NCI-H345 (cell line): ENCODE data around the gene CECR2.

ENCODE experiments used
- DNase-seq: peaks from one replicate; lab custom pipeline; 2025; lab: John Stamatoyannopoulos, UW

CECR2 gene

DNA sequence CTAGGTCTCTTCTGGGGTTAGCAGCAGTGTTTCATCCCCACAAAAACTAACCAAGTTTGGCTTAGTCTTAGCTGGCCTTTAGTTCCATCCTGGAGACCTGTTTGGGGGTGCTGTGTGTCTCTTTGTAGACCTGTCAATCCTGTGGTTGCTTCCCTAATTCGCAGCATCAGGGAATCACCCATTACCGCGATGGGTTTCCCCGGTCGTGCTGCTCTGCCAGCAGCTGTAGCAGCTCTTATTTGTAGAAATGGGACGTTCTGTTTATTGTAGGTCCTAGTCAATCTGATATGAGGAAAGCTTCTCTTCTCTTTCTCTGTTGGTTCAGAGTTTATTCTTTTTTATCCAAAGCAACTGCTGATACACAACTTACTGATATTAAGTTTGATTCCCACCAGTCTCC, 91.6 kb downstream of the CECR2 start:
- DNase-seq: no peak

DNA sequence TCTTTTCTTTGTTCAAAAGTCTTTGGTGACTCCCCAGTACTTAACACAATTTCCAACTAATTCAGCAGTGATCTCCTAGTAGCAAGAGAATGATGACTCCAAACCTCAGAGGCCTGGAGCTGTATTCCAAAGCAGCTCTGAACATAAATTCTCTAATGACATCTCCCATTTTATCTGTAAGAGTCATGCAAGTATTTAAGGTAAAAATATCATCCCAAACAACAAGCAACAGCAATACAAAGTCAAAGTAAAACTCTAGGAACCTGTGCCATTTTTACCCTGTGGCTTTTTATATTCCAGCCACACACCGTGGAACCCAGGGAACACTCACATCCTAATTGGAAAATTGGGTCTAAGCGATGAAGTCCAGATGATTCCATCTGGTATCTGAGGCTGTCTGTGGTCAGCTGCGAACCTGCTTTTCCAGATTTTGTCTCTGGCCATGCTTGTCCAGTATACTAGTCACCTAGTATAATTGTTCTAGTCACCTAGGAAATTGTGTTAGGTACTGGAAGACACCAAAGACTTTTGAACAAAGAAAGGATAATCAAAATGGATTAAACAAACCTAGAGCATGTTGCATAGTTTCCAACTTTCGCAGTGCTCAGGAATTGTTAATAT, 101.7 kb downstream of the CECR2 start:
- no peak for DNase-seq

DNA sequence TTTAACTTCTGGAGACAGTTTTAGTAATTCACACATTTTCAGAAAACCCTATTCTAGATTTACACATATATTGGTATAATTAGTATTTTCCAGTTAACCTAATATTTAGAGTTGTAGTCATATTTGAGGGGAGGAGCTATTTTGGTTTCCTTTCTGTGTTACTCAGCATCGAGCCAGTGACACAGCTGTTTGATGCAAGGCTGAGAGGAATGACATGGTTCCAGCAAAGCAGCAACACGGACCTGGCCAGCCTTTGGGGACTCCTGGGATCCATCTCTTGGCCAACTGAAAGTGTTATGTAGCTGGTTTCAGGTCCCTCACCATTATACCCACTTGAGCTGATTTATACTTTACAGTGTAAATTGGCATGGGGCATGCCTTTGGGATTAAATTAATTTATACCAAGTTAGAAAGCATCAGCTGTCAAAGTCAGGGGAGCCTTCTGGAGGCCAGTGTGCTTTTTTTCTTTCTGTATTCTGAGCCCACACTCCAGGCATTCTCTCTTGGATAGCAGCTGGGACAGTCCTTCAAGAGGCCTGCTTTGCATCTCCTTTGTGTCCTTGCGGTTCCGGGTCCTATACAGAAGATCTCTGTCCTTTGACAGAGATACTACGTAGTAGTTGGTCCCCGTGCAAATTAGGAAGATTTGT, 102.8 kb downstream of the CECR2 start:
- no peak for DNase-seq

DNA sequence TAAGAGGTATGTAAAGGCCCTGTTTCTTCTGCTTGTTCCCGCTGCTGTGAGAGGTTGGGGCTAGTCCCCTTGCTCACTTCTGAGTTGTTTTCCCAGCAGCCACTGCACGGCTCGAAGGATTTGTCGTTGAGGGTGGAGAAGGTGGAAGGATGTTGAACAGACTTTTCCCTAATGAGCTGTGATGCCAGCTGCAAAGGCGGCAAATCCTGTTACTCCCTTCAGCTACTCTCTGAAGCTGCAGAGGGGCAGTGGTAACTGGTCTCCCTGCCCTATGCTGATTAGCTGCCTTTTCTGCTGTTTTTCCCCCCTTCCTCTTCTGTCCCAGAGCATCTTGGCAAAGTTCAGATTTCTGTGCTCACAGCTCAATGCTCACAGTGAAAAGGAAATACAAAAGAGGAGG, 103.7 kb downstream of the CECR2 start:
- no peak for DNase-seq

DNA sequence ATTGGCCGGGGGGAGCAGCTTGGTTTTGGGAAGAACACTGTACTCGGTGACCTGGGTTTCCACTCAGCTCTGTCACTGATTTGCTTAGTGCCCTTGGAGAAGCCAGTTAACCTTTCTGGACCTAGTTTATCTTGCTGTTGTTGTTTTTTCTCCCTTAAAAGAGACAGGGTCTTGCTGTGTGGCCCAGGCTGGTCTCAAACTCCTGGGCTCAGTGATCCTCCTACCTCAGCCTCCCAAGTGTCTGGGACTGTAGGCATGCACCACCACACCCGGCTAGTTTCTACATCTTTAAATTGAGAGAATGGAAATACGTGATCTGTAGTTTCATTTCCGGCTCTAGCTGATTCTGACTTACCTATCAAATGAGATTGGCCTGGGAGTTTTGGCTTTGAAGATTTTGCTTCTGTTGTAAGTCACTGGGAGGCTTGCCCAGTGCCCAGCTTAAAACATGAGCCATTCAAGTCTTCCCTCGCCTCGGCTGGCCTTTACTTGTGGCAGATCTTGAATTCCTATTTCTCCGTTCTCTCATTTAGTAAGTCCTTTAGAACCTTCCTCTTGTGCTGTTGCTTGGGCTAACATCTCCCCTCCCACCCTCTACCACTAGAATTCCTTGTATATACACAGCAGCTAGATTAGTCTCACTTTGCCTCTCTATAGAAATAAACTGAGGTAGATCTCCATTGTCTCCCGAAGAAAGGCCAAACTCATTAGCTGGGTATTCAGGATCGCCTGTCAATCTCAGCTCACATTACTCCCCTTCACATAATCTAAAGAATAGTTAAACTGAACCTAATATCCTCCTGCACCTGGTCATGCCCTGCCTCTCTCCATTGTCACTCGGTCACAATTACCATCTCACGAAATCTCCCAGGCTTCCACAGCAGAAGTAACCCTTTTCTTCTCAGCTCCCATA, 106.3 kb downstream of the CECR2 start:
- DNase-seq: peak; percentile 9

DNA sequence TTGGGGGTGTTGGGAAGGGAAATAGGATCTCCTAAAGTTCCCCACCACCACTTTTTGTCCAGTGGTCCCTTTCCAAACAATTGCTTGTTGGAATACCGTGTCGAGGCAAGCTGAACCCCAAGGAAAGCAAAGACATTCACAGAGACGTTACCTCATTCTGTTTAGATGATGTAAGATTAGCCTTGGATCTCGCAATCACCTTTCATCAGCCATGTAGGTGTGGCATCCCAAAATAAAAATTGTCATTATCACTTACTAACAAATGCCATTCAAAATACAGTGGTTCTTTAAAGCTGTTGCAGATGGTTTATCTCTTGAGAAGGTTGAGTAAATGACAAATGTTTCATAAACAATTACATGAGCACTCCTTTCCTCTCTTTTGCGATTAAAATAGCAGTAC, 107.6 kb downstream of the CECR2 start:
- DNase-seq: no peak

DNA sequence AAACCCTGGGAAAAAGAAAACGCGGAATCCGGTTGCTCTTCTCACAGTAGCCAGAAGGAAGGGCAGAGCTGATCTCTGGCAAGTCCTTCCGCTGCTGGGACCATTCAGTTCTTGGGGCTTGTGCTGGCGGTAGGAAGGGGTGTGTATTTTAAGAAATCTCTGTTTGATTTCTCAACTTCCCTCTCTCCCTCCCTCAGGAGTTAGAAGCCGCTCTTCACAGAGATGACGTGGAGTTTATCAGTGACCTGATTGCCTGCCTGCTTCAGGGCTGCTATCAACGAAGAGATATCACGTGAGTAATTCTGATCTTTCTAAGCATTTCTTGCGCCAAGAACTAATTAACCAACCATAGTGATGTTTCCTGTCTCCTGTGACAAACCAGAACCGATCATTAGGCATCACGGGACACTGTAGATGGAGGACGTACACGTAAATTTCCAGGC, 108.2 kb downstream of the CECR2 start:
- no peak for DNase-seq

DNA sequence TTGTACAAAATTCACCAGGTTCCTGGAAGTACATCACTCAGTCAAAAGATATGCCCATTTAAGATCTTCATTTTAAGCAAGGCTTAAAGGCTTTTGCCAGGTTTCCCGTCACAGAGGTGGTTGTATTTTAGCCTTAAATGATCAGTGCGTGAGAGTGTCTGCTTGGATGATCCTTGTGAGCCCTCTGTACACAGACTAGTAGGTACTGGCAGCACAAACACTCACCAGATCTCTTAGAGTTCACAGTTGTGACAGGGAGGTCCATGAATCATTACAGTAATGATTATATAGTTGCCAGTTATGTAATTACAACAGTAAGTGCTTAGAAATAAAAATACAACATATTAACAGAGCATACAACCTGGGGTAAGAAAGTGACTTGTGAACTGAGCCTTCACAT, 109.9 kb downstream of the CECR2 start:
- no peak for DNase-seq

DNA sequence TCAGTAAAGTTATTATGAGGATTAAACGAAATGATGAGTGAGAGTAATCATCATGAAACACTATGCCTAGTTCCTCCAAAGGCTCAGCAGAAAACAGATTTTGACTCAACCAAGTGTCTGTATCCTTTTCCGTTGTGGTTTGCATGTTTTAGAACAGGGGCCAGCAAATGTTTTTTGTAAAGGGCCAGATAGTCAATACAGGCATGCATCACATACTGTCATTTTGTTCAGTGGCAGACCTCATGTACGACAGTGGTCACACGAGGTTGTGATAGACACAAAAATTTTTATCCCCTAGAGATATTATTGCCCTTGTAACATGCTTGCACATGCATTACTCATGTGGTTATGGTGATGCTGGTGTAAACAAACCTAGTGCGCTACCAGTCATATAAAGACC, 112.2 kb downstream of the CECR2 start:
- DNase-seq: no peak

DNA sequence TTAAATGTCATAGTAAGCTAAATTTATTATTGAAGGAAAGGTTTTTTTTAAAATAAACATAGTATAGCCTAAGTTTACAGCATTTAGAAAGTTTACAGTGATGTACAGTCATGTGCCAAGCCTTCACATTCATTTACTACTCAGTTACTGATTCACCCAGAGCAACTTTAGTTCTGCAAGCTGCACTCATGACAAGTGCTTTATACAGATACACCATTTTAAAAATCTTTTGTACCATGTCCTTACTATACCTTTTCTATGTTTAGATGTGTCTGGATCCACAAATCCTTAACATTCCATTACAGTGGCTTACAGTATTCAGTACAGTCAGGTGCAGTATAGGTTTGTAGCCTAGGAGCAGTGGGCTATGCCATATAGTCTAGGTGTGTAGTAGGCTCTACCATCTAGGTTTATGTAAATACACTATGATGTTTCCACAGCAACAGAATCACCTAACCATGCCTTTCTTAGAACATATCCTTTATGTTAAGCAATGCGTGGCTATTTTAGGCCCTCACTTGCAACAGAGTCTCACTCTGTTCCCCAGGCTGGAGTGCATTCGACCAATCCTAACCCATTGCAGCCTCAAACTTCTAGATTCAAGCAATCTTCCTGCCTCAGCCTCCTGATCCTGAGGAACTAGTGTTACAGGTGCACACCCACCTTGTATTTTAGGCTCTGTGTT, 114.6 kb downstream of the CECR2 start:
- no peak for DNase-seq

DNA sequence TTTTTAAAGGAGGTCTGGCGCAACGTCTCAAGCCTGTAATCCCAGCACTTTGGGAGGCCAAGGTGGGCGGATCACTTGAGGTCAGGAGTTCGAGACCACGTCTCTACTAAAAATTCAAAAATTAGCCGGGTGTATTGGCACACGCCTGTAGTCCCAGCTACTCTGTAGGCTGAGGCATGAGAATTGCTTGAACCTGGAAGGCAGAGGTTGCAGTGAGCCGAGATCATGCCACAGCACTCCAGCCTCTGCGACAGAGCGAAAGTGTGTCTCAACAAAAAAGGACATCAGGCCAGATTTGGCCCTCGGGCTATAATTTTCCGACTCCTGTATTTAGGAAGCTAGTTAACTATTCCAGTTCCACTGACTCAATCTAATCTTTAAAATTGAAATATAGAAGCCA, 115.3 kb downstream of the CECR2 start:
- DNase-seq: no peak

DNA sequence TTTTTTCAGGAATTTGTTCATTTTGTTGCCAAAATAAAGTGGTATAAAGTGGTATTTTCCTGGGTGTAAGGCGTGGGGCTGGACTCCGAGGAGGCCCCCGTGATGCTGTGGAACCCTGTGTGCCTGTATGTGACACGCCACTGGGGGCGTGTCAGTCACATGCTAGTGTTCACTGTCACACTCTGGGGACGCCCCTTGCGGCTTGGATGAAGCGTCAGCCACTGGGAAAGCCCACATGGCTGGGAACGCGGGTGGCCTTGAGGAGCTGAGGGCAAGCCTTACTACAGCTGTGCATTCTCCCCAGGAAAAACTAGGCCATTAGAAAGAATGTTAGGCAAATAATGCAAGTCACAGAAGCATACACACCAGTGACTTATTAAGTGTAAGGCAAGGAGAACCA, 117.1 kb downstream of the CECR2 start:
- no peak for DNase-seq

DNA sequence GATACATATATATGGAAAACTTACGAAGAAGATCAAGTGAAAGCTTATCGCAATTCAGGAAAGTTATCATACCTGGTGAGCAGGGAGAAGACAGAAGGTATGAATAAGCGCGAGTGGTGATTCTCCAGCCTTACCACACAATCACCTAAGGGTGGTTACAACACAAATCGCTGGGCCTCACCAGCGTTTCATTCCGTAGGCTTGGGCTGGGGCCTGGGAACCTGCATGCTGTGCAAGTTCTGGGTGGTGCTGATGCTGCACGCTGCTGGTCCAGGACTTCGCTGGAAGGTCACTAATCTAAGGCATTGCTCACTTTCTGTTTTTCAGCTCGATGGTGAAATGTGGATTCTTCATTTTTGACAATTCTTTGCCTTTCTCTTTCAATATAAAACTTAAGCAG, 117.5 kb downstream of the CECR2 start:
- no peak for DNase-seq

DNA sequence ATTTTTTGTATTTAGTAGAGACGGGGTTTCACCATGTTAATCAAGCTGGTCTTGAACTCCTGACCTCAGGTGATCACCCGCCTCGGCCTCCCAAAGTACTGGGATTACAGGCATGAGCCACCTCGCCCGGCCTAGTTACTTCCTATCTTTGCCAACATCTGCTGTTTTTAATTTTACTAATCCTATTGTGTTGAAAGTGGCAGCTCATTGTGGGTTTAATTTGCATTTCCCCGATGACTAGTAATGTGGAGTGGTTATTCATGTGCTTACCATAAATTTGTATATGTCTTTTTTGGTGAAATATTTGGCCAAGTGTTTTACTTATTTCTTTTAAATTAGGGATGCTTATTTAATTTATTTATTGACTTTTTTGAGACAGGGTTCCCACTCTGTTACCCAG, 119.8 kb downstream of the CECR2 start:
- DNase-seq: no peak

DNA sequence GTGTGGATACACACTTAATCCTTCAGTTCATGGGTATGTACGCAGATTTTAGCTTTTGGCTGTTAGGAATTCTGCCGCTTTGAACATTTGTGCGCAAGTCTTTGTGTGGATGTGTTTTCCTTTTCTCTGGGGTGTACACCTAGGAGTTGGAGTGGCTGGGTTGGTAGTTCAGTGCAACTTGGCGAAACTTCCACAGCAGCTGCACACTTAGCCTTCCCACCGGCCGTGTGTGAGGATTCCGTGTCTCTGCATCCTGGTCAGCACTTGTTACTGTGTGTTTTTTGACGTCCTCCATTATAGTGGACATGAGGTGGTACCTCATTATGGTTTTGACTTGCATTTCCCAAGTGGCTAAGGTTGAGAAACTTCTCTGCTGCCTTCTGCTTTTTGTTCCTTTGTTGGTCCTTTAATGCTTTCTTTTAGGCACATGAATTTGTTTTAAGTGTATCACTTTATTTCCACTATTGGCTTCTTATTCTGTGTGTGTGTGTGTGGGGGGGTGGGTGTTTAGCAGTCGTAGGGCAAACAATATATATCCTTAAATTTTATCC, 121.9 kb downstream of the CECR2 start:
- no peak for DNase-seq

DNA sequence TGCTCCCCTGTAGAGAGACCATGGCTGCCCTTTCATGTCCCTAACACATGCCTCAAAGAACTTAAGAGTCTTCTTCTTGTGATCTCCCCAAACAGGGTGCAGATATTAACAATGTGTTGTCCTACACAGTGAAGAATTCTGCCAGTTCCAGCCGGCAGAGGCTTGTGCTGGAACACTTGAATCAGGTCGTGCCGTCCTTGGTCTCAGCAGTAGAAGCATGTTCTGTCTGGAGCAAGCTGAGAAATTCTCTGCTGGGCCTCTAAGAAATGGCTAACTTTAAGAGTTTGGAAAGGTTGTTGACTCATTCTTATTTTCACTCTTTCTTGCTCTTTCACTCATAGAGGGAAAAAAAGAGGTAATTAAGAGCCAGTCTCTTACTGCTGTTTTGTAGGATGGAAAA, 123.0 kb downstream of the CECR2 start:
- no peak for DNase-seq

DNA sequence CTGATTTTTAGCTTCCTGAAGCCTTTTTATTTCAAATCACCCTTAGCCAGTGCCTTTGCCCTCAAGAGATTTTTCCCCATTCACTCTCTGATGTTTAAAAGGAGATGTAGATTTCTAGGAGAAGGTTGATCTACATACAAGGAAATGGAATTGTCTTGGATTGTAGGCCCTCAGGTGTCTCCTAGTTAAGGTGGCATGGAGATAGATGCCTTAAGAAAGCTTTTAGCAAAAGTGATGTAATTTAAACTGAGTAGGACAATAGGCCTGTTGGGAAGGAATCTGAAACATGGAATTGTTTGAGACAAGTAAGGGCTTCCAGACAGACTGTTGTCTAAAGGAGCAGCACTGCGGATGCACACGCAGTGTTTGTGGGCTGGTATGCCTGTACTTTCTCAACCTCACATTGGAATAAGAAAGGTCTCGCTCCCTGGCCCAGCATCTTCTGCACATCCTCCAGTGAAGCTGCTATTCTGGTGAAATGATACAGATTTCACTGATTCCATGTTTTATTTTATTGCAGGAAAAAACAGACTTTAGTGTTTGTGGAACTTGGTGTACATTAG, 124.2 kb downstream of the CECR2 start:
- DNase-seq: no peak

DNA sequence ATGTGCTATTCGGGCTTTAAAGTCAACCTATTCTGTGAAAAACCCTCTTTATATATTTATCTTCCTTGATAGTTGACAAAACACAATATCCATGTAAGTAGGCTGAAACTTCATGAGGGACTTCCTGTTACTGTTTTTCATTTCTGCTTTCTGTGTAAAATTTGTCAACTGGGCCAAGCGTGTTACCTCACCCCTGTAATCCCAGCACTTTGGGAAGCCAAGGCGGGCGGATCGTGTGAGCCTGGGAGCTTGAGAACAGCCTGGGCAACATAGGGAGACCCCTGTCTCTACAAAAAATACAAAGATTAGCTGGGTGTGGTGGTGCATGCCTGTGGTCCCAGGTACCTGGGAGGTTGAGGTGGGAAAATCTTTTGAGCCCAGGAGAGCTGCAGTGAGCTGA, 127.6 kb downstream of the CECR2 start:
- no peak for DNase-seq

DNA sequence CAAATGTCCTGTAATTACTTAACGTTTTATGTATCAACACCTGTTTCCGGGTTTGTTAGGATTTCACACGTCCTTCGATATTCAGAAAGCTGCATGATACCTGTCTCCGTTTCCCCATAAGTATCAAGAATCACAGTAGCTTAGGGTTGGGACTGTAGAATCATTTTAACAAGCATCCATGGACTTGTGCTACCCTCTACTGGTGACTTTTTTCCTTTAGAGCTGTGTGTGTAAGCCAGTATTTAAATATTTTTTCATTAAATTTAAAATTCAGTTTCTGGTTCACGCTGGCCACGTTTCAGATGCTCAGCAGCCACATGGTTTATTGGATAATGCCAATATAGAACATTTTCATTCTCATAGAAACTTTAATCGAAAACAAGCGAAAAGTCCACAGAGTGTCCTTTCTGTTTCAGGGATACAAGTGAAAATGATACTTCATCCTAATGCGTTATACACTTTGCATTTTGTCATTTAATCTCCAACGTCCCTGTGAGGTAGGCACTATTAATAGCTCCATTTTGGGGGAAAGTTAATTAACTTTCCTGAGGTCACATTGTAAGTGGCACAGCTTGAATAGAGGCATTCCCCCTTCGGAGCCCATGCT, 132.5 kb downstream of the CECR2 start:
- DNase-seq: peak; percentile 52

DNA sequence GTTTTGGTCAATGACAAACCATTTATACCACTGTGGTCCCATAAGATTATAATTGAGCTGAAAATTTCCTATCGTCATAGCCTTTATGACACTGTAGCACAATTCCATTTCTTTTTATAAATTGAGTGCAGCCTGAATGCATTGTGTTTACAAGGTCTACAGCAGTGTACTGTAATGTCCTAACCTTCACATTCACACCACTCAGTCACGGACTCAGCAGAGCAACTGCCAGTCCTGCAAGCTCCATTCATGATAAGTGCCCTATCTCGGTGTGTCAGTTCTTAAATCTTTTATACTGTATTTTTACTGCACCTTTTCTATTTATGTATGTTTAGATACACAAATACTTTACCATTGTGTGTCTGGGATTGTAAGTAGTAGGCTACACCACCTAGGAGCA, 138.8 kb downstream of the CECR2 start:
- no peak for DNase-seq

DNA sequence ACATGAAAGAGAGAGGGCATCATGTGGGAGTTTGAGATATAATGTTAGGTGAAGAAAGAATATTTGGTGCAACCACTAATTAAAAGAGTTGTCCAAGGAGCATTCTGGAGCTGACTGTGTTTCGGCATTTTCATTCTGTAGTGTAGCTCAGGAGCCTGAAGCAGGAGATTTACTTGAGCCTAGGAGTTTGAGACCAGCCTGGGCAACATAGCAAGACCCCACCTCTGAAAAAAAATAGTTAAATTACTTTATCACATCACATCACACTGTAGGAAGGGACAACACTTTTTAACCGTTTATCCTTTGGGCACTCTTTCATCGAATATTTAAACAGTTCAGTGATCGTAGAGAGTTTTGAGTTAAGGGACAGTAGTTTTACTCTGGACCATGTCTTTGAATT, 143.7 kb downstream of the CECR2 start:
- no peak for DNase-seq

DNA sequence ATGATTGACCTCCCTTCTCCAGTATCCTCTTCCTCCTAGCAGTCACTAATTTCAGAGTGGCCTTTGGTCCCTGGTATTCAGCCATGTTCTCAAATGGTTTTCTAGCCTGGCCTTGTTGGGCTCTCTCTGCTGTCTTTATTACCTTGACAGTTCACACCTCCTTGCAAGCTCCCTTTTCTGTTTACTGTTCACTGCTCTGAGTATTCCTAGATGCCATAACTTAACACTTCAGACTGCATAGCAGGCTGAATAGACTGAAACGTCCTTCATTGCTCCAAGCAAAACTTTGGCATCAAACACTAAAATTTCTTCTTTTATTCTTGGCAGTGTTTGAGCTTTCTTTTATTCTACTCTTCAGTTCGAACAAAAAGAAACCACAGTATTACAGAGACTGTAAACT, 144.4 kb downstream of the CECR2 start:
- no peak for DNase-seq
